Transverse colon (tissue), 4 donors: ENCODE measurements around the gene BLVRB.
"Not testable (repeated sequence)": the region's sequence is repeated elsewhere in the genome, so short reads cannot be mapped to it uniquely, and the experiment has no call there.

Experiments
- CTCF ChIP-seq, 5 experiments: fragments of 200-600 bp in 3 of 5; fragments of 450-650 bp in 2 of 5; sonication (generic) in 3 of 5; IDR thresholded peaks; 1 replicate in 2 of 5; 2 replicates in 3 of 5; pipeline ENCODE4 v1.5.1; 2016 to 2017; ENCODE audit warnings: antibody characterized with exemption in 5 of 5, inconsistent platforms in 3 of 5, mild to moderate bottlenecking in 2 of 5, moderate library complexity in 1 of 5
- EP300 ChIP-seq: sonication (generic); formaldehyde crosslinking; IDR thresholded peaks from one replicate; pipeline ENCODE4 v1.6.1; 2017; ENCODE audit warnings: antibody characterized with exemption, low read depth
- POLR2A ChIP-seq: fragments of 450-650 bp; IDR thresholded peaks from one replicate; pipeline ENCODE4 v1.6.1; 2016; ENCODE audit warnings: antibody characterized with exemption, mild to moderate bottlenecking, moderate library complexity
- POLR2AphosphoS5 ChIP-seq, 3 donors: sonication (generic); formaldehyde crosslinking; IDR thresholded peaks; one replicate each; pipeline ENCODE4 v1.6.1; 2016; ENCODE audit warnings: antibody characterized with exemption in 3 of 3

- TF ChIP-seq CTCF (IDR thresholded peaks at IDR 0.05); POLR2A; POLR2AphosphoS5 (IDR thresholded peaks at IDR 0.05); EP300: not testable (repeated sequence)
Measured at GRCh38 chr19:40428197-40428596, 37.3 kb downstream of the BLVRB start.
